Panc1 (cell line): ENCODE data around the gene MRPS2.

Source experiments
- POLR2AphosphoS5 ChIP-seq: IDR thresholded peaks from 2 replicates; pipeline ENCODE4 v1.6.1; 2012; ENCODE audit warnings: mild to moderate bottlenecking, low read depth, low read length, moderate library complexity
- TCF7L2 ChIP-seq: IDR thresholded peaks from 2 replicates; pipeline ENCODE4 v1.6.1; 2011; ENCODE audit warnings: mild to moderate bottlenecking, low read depth, low read length, inconsistent platforms
- TF ChIP-seq, protein P1 (sequence below): fragments of 450-650 bp; IDR thresholded peaks from 2 replicates; pipeline ENCODE4 v1.5.1; 2017; ENCODE audit warnings: mild to moderate bottlenecking
- TF ChIP-seq, protein P2 (sequence below), 2 experiments: IDR thresholded peaks; 2 replicates each; pipeline ENCODE4 v1.6.1; 2011 to 2012; ENCODE audit warnings: low read depth in 2 of 2, control low read depth in 1 of 2, low read length in 1 of 2, mild to moderate bottlenecking in 1 of 2, moderate library complexity in 1 of 2; ENCODE audit not compliant: insufficient read depth in 1 of 2

DNA sequence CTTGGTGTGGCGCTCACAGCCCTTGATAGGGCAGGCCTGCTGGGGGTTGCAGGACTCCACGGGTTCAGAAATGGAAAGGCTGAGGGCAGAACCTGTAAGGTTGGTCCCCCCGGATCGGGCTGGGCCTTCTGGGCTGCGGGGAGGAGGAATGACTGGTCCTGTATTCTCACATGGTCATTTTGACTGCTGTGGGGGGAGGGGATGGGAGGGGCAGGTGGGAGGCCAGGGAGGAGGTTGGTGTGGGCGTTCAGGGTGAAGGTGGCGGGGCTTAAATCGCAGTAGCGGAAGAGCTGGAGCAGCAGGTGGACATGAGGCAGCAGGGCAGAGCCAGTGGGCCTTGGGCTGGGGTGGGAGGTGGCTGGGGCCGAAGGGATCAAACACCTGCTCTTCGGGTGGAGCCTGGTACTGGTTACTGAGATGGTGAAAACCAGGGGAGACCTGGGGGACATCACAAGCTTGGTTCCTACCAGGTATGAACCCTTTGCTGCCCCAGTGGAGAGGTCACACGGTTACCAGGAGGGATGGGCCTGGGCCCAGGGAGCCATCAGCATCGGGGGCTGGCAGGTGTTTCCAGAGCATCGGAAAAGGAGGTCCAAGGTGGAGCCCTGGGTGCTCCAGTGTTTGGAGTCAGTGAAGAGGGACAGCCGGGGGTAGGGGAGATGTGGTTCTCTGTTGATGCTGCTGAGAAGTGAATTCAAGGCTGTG, 1.8 kb downstream of the MRPS2 start:
- TF ChIP-seq, protein P1, sequence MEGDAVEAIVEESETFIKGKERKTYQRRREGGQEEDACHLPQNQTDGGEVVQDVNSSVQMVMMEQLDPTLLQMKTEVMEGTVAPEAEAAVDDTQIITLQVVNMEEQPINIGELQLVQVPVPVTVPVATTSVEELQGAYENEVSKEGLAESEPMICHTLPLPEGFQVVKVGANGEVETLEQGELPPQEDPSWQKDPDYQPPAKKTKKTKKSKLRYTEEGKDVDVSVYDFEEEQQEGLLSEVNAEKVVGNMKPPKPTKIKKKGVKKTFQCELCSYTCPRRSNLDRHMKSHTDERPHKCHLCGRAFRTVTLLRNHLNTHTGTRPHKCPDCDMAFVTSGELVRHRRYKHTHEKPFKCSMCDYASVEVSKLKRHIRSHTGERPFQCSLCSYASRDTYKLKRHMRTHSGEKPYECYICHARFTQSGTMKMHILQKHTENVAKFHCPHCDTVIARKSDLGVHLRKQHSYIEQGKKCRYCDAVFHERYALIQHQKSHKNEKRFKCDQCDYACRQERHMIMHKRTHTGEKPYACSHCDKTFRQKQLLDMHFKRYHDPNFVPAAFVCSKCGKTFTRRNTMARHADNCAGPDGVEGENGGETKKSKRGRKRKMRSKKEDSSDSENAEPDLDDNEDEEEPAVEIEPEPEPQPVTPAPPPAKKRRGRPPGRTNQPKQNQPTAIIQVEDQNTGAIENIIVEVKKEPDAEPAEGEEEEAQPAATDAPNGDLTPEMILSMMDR = no peak
- TF ChIP-seq, protein P2, sequence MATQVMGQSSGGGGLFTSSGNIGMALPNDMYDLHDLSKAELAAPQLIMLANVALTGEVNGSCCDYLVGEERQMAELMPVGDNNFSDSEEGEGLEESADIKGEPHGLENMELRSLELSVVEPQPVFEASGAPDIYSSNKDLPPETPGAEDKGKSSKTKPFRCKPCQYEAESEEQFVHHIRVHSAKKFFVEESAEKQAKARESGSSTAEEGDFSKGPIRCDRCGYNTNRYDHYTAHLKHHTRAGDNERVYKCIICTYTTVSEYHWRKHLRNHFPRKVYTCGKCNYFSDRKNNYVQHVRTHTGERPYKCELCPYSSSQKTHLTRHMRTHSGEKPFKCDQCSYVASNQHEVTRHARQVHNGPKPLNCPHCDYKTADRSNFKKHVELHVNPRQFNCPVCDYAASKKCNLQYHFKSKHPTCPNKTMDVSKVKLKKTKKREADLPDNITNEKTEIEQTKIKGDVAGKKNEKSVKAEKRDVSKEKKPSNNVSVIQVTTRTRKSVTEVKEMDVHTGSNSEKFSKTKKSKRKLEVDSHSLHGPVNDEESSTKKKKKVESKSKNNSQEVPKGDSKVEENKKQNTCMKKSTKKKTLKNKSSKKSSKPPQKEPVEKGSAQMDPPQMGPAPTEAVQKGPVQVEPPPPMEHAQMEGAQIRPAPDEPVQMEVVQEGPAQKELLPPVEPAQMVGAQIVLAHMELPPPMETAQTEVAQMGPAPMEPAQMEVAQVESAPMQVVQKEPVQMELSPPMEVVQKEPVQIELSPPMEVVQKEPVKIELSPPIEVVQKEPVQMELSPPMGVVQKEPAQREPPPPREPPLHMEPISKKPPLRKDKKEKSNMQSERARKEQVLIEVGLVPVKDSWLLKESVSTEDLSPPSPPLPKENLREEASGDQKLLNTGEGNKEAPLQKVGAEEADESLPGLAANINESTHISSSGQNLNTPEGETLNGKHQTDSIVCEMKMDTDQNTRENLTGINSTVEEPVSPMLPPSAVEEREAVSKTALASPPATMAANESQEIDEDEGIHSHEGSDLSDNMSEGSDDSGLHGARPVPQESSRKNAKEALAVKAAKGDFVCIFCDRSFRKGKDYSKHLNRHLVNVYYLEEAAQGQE (IDR thresholded peaks at IDR 0.05; ENCODE audit: insufficient read depth in 1 of 2, low read depth in 2 of 2, low read length in 1 of 2) = no peak
- no peak for TF ChIP-seq POLR2AphosphoS5
- no peak for TF ChIP-seq TCF7L2
